GM12891 (cell line): ENCODE results near the gene PHF21A.

Experiments
- PAX5 ChIP-seq: IDR thresholded peaks from 2 replicates; pipeline ENCODE4 v1.6.1; 2011; ENCODE audit warnings: low read length, moderate library complexity, mild to moderate bottlenecking; ENCODE audit not compliant: insufficient read depth, severe bottlenecking
- POLR2A ChIP-seq: IDR thresholded peaks from 2 replicates; pipeline ENCODE4 v1.6.1; 2011; ENCODE audit warnings: low read depth, low read length, control low read depth
- POLR2AphosphoS5 ChIP-seq: IDR thresholded peaks from 2 replicates; pipeline ENCODE4 v1.6.1; 2011; ENCODE audit warnings: low read depth, low read length, control low read depth
- POU2F2 ChIP-seq: IDR thresholded peaks from 2 replicates; pipeline ENCODE4 v1.6.1; 2011; ENCODE audit warnings: low read depth, mild to moderate bottlenecking, control low read depth, low read length, moderate library complexity
- TAF1 ChIP-seq: IDR thresholded peaks from 2 replicates; pipeline ENCODE4 v1.6.1; 2011; ENCODE audit warnings: low read depth, low read length, control low read depth

GRCh38 chr11:45885921-45886721 is 235.1 kb downstream of the PHF21A start:
- TF ChIP-seq POLR2AphosphoS5, result no peak
- no peak for TF ChIP-seq POLR2A
- TF ChIP-seq TAF1, result no peak
- TF ChIP-seq POU2F2, result no peak
- TF ChIP-seq PAX5, result no peak
